DND-41 (cell line): ENCODE data around the gene CALHM5.

Source experiments
- ATAC-seq: fragments of 200-7000 bp; cut with Tn5 transposase; 3 replicates; pipeline ENCODE4 v1.9.1; 2021; ENCODE audit warnings: low read depth; ENCODE audit not compliant: insufficient read depth
- DNase-seq: peaks from one replicate; pipeline ENCODE4 v3.0.0-alpha.2; 2020
- H2AFZ ChIP-seq: 2 replicates; pipeline ENCODE4 v1.6.0; 2012; ENCODE audit warnings: low read depth, low read length
- H3K27ac ChIP-seq: 2 replicates; pipeline ENCODE4 v1.5.1; 2012; ENCODE audit warnings: low read length, inconsistent platforms
- H3K27me3 ChIP-seq: fragments of 200-600 bp; sonication (generic); 2 replicates; pipeline ENCODE4 v1.6.0; 2012; ENCODE audit warnings: low read length, mild to moderate bottlenecking, inconsistent platforms; ENCODE audit not compliant: insufficient read depth, poor library complexity
- H3K36me3 ChIP-seq: 2 replicates; pipeline ENCODE4 v1.5.1; 2012; ENCODE audit warnings: low read length, inconsistent platforms; ENCODE audit not compliant: insufficient read depth
- H3K4me1 ChIP-seq: 2 replicates; pipeline ENCODE4 v1.5.1; 2012; ENCODE audit warnings: mild to moderate bottlenecking, low read length; ENCODE audit not compliant: insufficient read depth
- H3K4me2 ChIP-seq: 2 replicates; pipeline ENCODE4 v1.6.0; 2012; ENCODE audit warnings: mild to moderate bottlenecking, moderate library complexity, low read length, inconsistent platforms; ENCODE audit not compliant: insufficient read depth
- H3K4me3 ChIP-seq, 2 experiments: fragments of 200-600 bp in 1 of 2; shearing (Covaris generic) in 1 of 2; 2 replicates each; pipeline ENCODE4 v1.5.1; 2012 to 2016; ENCODE audit warnings: inconsistent platforms in 2 of 2, low read length in 2 of 2, mild to moderate bottlenecking in 2 of 2, low read depth in 1 of 2, moderate library complexity in 1 of 2
- H3K79me2 ChIP-seq: 2 replicates; pipeline ENCODE4 v1.6.0; 2012; ENCODE audit warnings: low read length, inconsistent platforms; ENCODE audit not compliant: insufficient read depth
- H3K9ac ChIP-seq: 2 replicates; pipeline ENCODE4 v1.6.0; 2012; ENCODE audit warnings: low read depth, mild to moderate bottlenecking, inconsistent platforms, low read length, moderate library complexity
- H3K9me3 ChIP-seq: 2 replicates; pipeline ENCODE4 v1.5.1; 2012; ENCODE audit warnings: low read length, moderate library complexity, mild to moderate bottlenecking, inconsistent platforms; ENCODE audit not compliant: insufficient read depth, severe bottlenecking
- H4K20me1 ChIP-seq: 2 replicates; pipeline ENCODE4 v1.6.0; 2012; ENCODE audit warnings: low read length; ENCODE audit not compliant: insufficient read depth
- CTCF ChIP-seq: IDR thresholded peaks from 2 replicates; pipeline ENCODE4 v1.5.1; 2012; ENCODE audit warnings: borderline replicate concordance, low read length, moderate library complexity, mild to moderate bottlenecking; ENCODE audit not compliant: poor library complexity, severe bottlenecking; ENCODE audit errors: extremely low read depth
- EZH2 ChIP-seq: IDR thresholded peaks from 3 replicates; pipeline ENCODE4 v1.6.1; 2012; ENCODE audit warnings: borderline replicate concordance, low read depth, mild to moderate bottlenecking, moderate library complexity, low read length, inconsistent platforms; ENCODE audit not compliant: severe bottlenecking

The CALHM5 gene

GRCh38 chr6:116465246-116465645 lies 46.2 kb upstream of the CALHM5 start:
- no peak overlapping the region for H2AFZ ChIP-seq
- no peak overlapping the region for H3K9ac ChIP-seq
- DNase-seq (no peak), ATAC-seq (no peak)
- no peaks in the 10 kb centered on the region for H3K9me3 ChIP-seq
- H3K4me3 ChIP-seq: no peak overlapping the region
- no peaks in the 10 kb centered on the region for H3K36me3 ChIP-seq
- TF ChIP-seq EZH2 (no peak), CTCF (no peak)
- H4K20me1 ChIP-seq: no peaks in the 10 kb centered on the region
- H3K79me2 ChIP-seq: no peaks in the 10 kb centered on the region
- no peak overlapping the region for H3K27ac ChIP-seq
- H3K27me3 ChIP-seq: no peaks in the 10 kb centered on the region
- peaks cover 18% of the 10 kb centered on the region for H3K4me1 ChIP-seq
- H3K4me2 ChIP-seq: no peak overlapping the region

GRCh38 chr6:116467096-116467495 lies 44.3 kb upstream of the CALHM5 start:
- H3K4me2 ChIP-seq: no peak overlapping the region
- H4K20me1 ChIP-seq: no peaks in the 10 kb centered on the region
- TF ChIP-seq EZH2 (no peak), CTCF (no peak)

GRCh38 chr6:116467514-116467913 lies 43.9 kb upstream of the CALHM5 start:
- DNase-seq: no peak
- no peaks in the 10 kb centered on the region for H3K36me3 ChIP-seq
- H3K9me3 ChIP-seq: no peaks in the 10 kb centered on the region
- H3K4me1 ChIP-seq: peaks cover 9% of the 10 kb centered on the region
- no peak overlapping the region for H3K4me2 ChIP-seq
- no peak overlapping the region for H2AFZ ChIP-seq
- no peaks in the 10 kb centered on the region for H4K20me1 ChIP-seq
- H3K27ac ChIP-seq: no peak overlapping the region
- ATAC-seq: no peak
- H3K4me3 ChIP-seq: no peak overlapping the region
- H3K79me2 ChIP-seq: no peaks in the 10 kb centered on the region
- H3K27me3 ChIP-seq: no peaks in the 10 kb centered on the region
- TF ChIP-seq EZH2 (no peak), CTCF (no peak)
- no peak overlapping the region for H3K9ac ChIP-seq

More at GRCh38 chr6:116467096-116467495, 44.3 kb upstream of the CALHM5 start:
- peaks cover 10% of the 10 kb centered on the region for H3K4me1 ChIP-seq
- no peak overlapping the region for H3K9ac ChIP-seq
- no peaks in the 10 kb centered on the region for H3K27me3 ChIP-seq
- H3K9me3 ChIP-seq: no peaks in the 10 kb centered on the region
- H3K27ac ChIP-seq: no peak overlapping the region
- no peaks in the 10 kb centered on the region for H3K36me3 ChIP-seq
- DNase-seq (no peak), ATAC-seq (no peak)
- no peaks in the 10 kb centered on the region for H3K79me2 ChIP-seq
- H3K4me3 ChIP-seq: no peak overlapping the region
- no peak overlapping the region for H2AFZ ChIP-seq

- ATAC-seq: no peak
- Histone ChIP-seq H3K9me3 (no peaks in the 10 kb centered on the region), H4K20me1 (no peaks in the 10 kb centered on the region), H3K27me3 (no peaks in the 10 kb centered on the region), H3K36me3 (no peaks in the 10 kb centered on the region), H3K9ac (no peak overlapping the region), H2AFZ (no peak overlapping the region), H3K4me1 (peaks cover 2% of the 10 kb centered on the region), H3K4me3 (no peak overlapping the region), H3K4me2 (no peak overlapping the region), H3K79me2 (no peaks in the 10 kb centered on the region), H3K27ac (no peak overlapping the region)
- TF ChIP-seq EZH2 (no peak), CTCF (no peak)
- no peak for DNase-seq
Observed at GRCh38 chr6:116468293-116468692, 43.1 kb upstream of the CALHM5 start.
